Aorta (tissue), 5 donors: ENCODE results near the gene CBLIF. TPM values are rescaled to one million over a fixed set of nuclear protein-coding genes. Genes with fewer than 3 reads are reported as not detected.
"Not testable (repeated sequence)": the region's sequence is repeated elsewhere in the genome, so short reads cannot be mapped to it uniquely, and the experiment has no call there.

Source experiments
- ATAC-seq: fragments of 200-7000 bp; cut with Tn5 transposase; one replicate; pipeline ENCODE4 v1.9.1; 2022; ENCODE audit warnings: moderate library complexity; ENCODE audit not compliant: low FRiP score
- DNase-seq, 2 donors: peaks; one replicate each; pipeline ENCODE4 v3.0.0-alpha.2; 2020
- H3K27ac ChIP-seq, 2 donors: one replicate each; pipeline ENCODE4 v1.5.1; 2013; ENCODE audit warnings: low read length in 2 of 2, mild to moderate bottlenecking in 2 of 2, moderate library complexity in 2 of 2, control low read depth in 1 of 2, inconsistent platforms in 1 of 2, low read depth in 1 of 2
- H3K27me3 ChIP-seq, 2 donors: one replicate each; pipeline ENCODE4 v1.6.1; 2013; ENCODE audit warnings: control low read depth in 1 of 2, low read length in 1 of 2, mild to moderate bottlenecking in 1 of 2, moderate library complexity in 1 of 2; ENCODE audit not compliant: insufficient read depth in 2 of 2, control insufficient read depth in 1 of 2
- H3K36me3 ChIP-seq, 2 donors: one replicate each; pipeline ENCODE4 v1.6.1; 2013; ENCODE audit warnings: control low read depth in 1 of 2, low read length in 1 of 2, mild to moderate bottlenecking in 1 of 2; ENCODE audit not compliant: insufficient read depth in 2 of 2, control insufficient read depth in 1 of 2
- H3K4me1 ChIP-seq, 2 donors: one replicate each; pipeline ENCODE4 v1.6.1; 2013; ENCODE audit warnings: low read length in 2 of 2, control low read depth in 1 of 2, mild to moderate bottlenecking in 1 of 2, moderate library complexity in 1 of 2; ENCODE audit not compliant: insufficient read depth in 2 of 2, control insufficient read depth in 1 of 2
- H3K4me3 ChIP-seq, 2 donors: one replicate each; pipeline ENCODE4 v1.5.1; 2013; ENCODE audit warnings: low read length in 2 of 2, control low read depth in 1 of 2, mild to moderate bottlenecking in 1 of 2
- H3K9me3 ChIP-seq: one replicate; pipeline ENCODE4 v1.6.1; 2013; ENCODE audit warnings: mild to moderate bottlenecking, low read length; ENCODE audit not compliant: control insufficient read depth
- WGBS, 2 donors: extraction: QIAGEN DNeasy Blood & Tissue Kit; methylation state at CpG; one replicate each; pipeline ENCODE4 v1.1.7; 2013; 5-methylcytosine and 5-hydroxymethylcytosine counted together
- intact Hi-C, 2 donors: fragments of 100-400 bp; cut with DNase I; formaldehyde crosslinking; loops; one replicate each; pipeline versions ENCODE4 v1.14.2 to v1.15.0; 2022
- polyA plus RNA-seq, 2 donors: library from polyadenylated mRNA; stranded (reverse); fragments of 200-250 nt; gene quantifications; one replicate each; pipeline ENCODE4 v1.2.3, GENCODE V29; 2013
- total RNA-seq, 2 donors: library from RNA; stranded (reverse); fragmentation: NEBNext Ultra II Directional; extraction: Animal tissue kit (Norgen Biotek cat#: 25700); gene quantifications; one replicate each; pipeline ENCODE4 v1.2.1, GENCODE V29; 2021
- donor health status: healthy with polysubstance abuse.
- donor health status: Bipolar disorder and iron deficiency.
- donor health status: DM: no; HTN: no; CAD: no.
- donor health status: DM: no; HTN: no; CAD: no.
- donor health status: DM: yes; HTN: yes; CAD: no.

The CBLIF gene
- total and polyA plus RNA-seq, 4 donors: 0.05 TPM; not detected in 3

DNA sequence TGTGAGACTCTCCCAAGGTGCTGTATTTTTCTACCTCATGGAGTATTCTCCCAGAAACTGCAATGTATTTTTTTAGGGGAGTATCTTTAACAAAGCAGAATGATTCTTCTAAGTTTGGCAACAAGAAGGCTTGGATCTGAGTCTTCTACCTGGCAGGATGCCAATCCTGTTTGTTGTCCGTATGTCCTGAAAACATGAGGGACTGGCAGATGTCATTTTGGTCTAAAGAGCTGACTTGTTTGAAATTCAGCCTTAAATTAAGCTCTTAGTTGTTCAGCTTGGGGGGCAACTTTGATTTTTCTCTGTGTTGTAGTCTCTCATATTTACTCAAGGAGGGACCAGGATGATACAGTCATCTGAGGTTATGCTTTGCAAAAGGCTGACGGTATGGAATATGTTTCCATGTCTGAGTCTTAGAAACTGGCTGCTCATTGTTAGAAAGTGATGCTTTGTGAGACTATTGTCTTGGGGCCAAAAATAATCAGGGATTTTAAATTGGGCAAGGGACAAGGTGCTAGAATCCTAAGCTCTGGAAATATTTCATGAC is 44.1 kb downstream of the CBLIF start:
- H3K36me3 ChIP-seq: peaks cover 2 to 12% of the 10 kb centered on the region in 2 donors
- intact Hi-C loops: loop anchor here (10.0 kb wide), 2 partner anchors 136 to 266 kb away; partner anchors contain the start of gene PATL1 (in 1 of the 2)
- DNase-seq: no peak
- H3K27me3 ChIP-seq: no peaks in the 10 kb centered on the region
- H3K4me3 ChIP-seq: no peak overlapping the region
- WGBS, 2 donors: 38 to 47% methylated on average over 2 of the region's 2 CpGs
- H3K4me1 ChIP-seq: no peaks in the 10 kb centered on the region
- no peak overlapping the region for H3K27ac ChIP-seq
- H3K9me3 ChIP-seq: no peaks in the 10 kb centered on the region
- ATAC-seq: no peak

DNA sequence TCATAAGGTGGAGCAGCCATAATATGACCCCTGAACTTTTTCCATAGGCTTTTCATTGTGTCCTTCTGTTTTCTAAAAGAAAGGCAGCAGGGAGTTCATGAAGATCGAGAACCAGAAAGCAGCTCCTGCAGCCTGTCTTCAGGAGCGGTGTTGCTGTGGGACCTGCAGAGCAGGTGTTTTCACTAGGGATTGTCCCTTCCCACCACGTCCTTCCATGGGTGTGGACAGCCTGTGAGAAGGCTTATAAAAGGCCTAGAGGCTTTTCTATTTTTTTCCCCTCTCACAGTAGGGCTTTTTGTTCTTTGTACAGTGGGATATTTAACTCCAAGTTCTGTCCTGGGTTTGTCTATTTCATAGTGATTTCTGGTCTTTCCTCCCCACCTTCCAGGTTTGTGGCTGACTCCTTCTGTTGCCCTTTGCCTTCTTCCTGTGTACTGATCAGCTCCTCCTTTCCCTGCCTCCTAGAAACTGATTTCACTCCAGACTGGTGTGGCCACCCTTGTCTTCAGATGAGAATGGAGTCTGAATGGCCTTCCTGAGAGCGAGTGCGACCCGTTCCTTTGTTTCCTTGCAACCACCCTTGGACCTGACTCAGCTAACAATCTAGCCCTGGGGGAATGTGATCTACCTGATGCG is 44.8 kb downstream of the CBLIF start:
- intact Hi-C loops: loop anchor here (10.0 kb wide), 2 partner anchors 136 to 266 kb away; partner anchors contain the start of gene PATL1 (in 1 of the 2)
- no peak for DNase-seq
- Histone ChIP-seq H3K27ac (no peak overlapping the region), H3K27me3 (no peaks in the 10 kb centered on the region), H3K4me1 (no peaks in the 10 kb centered on the region), H3K9me3 (no peaks in the 10 kb centered on the region), H3K36me3 (peaks cover 2 to 14% of the 10 kb centered on the region in 2 donors), H3K4me3 (no peak overlapping the region)
- WGBS, 2 donors: 88 to 91% methylated on average over 7 of the region's 7 CpGs
- no peak for ATAC-seq

DNA sequence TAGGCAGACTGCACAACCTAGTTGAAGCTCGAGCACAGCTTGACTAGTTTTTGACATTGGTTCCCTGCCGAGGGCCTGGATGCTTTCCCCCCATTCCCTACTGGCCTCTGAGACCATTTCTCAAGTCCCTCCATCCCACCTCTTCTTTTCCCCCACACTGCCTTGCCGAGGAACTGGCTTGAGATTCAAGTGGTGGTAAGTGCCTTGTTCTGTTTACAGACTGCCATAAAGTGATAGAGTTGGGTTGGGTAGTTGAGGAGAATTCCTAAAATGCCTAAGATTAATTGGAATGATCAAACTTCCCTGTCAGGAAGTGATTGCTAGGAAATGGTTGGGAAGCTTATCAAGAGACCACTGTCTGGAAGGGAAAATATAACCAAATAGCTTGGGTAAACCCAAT is 50.9 kb downstream of the CBLIF start:
- WGBS, 2 donors: 78 to 84% methylated on average over 3 of the region's 3 CpGs
- no peak overlapping the region for H3K4me3 ChIP-seq
- no peaks in the 10 kb centered on the region for H3K4me1 ChIP-seq
- H3K9me3 ChIP-seq: no peaks in the 10 kb centered on the region
- H3K36me3 ChIP-seq: peaks cover 11 to 17% of the 10 kb centered on the region in 2 donors
- H3K27me3 ChIP-seq: no peaks in the 10 kb centered on the region
- ATAC-seq (no peak), DNase-seq (no peak)
- H3K27ac ChIP-seq: no peak overlapping the region
- intact Hi-C loops: no loop called here

DNA sequence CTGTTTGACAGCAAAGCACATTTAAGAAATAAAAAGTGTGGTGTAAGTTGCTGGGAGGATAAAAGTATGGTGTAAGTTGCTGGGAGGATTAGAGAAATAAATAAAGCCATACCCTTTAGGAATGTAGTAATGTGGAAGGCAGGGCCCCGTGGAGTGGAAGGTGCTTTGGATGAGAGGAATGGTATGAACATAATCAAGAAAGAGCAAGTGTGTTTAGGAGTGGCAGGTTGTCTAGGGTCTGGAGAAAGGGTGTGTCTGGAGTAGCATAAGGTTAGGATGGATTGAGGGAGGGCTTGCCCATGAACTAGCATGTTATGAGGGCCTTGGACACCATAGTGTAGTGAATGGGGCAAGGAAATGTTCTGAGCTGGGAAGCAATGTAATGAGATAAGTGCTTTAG is 52.8 kb downstream of the CBLIF start:
- intact Hi-C loops: no loop called here
- 76 to 86% methylated on average over 1 of the region's 1 CpG for WGBS, 2 donors
- H3K27me3 ChIP-seq: no peaks in the 10 kb centered on the region

DNA sequence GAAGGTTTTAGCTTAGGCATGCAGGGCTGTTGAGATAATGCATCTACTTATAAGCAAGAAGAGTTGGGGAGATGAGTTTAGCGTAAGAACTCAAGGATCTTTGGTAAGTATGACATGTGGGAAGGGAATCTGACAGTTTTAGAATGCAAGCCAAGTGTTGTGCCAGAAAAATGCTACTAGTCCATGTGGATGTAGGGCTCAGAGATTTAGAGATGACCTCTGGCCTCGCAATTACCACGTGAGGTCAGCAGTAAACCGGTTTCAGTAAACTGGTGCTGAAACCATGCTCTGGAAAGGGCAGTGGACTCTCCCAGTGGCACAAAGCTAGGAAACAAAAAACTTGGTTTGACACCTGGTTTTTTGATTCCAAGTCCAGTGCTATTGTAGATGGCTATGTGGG is 53.7 kb downstream of the CBLIF start:
- no peak overlapping the region for H3K27ac ChIP-seq
- intact Hi-C loops: no loop called here
- H3K36me3 ChIP-seq: peaks cover 11 to 12% of the 10 kb centered on the region in 2 donors

More for the DNA sequence above, 52.8 kb downstream of the CBLIF start:
- H3K36me3 ChIP-seq: peaks cover 11 to 15% of the 10 kb centered on the region in 2 donors
- H3K4me1 ChIP-seq: no peaks in the 10 kb centered on the region
- H3K4me3 ChIP-seq: no peak overlapping the region
- ATAC-seq: no peak
- H3K27ac ChIP-seq: no peak overlapping the region
- no peaks in the 10 kb centered on the region for H3K9me3 ChIP-seq
- DNase-seq: no peak

DNA sequence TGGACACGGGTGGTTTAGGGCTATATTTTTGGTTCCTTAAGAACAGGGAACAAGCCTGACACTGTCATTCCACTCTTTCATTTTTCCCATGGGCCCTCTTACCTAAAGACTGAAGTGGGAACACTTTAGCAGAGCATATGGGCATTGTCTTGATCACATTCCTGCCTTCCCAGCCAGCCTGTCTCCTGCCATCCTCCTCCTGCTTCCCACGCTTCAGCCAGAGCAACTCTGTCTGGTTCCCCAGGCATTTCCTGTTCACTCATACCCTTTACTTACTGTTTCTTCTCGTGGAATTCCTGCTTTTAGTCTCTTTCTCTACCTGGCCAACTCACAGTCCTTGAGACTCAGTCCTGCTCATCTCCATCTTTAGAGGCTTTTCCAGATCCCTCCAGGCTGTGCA is 57.5 kb downstream of the CBLIF start:
- Histone ChIP-seq H3K9me3 (no peaks in the 10 kb centered on the region), H3K27me3 (no peaks in the 10 kb centered on the region), H3K4me3 (no peak overlapping the region), H3K36me3 (peaks cover 0 to 5% of the 10 kb centered on the region in 2 donors), H3K27ac (no peak overlapping the region), H3K4me1 (no peaks in the 10 kb centered on the region)
- WGBS, 2 donors: 31 to 35% methylated on average over 3 of the region's 3 CpGs
- DNase-seq: no peak
- intact Hi-C loops: no loop called here
- no peak for ATAC-seq

More for the DNA sequence above, 53.7 kb downstream of the CBLIF start:
- no peak for ATAC-seq
- Histone ChIP-seq H3K27me3 (no peaks in the 10 kb centered on the region), H3K9me3 (no peaks in the 10 kb centered on the region), H3K4me1 (no peaks in the 10 kb centered on the region), H3K4me3 (no peak overlapping the region)
- WGBS, 2 donors: 92 to 93% methylated on average over 4 of the region's 4 CpGs
- DNase-seq: no peak

DNA sequence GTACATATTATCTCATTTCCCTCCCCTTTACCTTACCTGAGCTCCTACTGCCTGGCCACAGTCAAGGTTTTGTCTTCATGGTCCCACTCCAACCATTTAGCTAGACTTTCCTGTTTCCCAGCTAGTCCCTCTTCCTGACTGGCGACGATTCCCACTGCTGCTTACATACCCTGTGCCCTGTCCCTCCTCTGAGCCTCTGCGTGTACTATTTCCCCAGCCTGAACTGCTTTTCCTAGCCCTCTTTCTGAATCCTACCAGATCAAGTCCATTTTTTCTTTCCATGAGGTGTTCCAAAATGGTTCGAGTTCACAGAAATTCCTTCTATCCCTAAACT is 58.1 kb downstream of the CBLIF start:
- intact Hi-C loops: no loop called here
- 46 to 47% methylated on average over 4 of the region's 4 CpGs for WGBS, 2 donors
- H3K4me3 ChIP-seq: no peak overlapping the region

DNA sequence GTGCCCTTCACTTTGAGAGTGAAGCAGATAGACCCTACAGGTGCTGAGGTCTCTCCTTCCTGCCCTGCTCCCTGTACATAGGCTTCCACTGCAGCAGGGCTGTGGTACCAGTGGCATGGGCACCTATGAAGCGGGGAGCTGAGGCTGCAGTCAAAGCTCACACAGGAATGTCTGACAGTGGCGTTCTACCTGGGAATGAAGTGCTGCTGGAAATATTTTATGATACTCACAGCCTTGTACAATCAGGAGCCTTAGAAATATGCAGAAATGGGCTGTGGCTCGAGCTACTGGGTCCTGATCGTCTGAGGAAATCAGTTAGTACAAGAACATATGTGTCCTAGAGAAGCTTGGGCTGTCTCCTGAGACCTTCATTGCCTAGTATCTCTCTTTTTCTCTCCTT is 59.5 kb downstream of the CBLIF start:
- intact Hi-C loops: no loop called here
- 96 to 99% methylated on average over 4 of the region's 4 CpGs for WGBS, 2 donors
- Histone ChIP-seq H3K4me1 (no peaks in the 10 kb centered on the region), H3K4me3 (no peak overlapping the region), H3K27ac (no peak overlapping the region), H3K9me3 (no peaks in the 10 kb centered on the region), H3K27me3 (no peaks in the 10 kb centered on the region), H3K36me3 (no peaks in the 10 kb centered on the region)
- DNase-seq (no peak), ATAC-seq (no peak)

More for the DNA sequence above, 58.1 kb downstream of the CBLIF start:
- DNase-seq: no peak
- Histone ChIP-seq H3K27ac (peak overlapping the region in 1 of 2 donors; percentile 43), H3K27me3 (no peaks in the 10 kb centered on the region), H3K4me1 (no peaks in the 10 kb centered on the region), H3K36me3 (peaks cover 0 to 4% of the 10 kb centered on the region in 2 donors), H3K9me3 (no peaks in the 10 kb centered on the region)
- no peak for ATAC-seq

DNA sequence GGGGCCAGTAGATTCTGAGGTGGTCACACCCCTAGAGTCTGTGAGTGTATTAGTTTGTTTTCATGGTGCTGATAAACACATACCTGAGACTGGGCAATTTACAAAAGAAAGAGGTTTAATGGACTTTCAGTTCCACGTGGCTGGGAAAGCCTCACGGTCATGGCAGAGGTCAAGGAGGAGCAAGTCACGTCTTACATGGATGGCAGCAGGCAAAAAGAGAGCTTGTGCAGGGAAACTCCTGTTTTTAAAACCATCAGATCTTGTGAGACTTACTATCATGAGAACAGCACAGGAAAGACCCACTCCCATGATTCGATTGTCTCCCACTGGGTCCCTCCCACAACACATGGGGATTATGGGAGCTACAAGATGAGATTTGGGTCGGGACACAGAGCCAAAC is 60.9 kb downstream of the CBLIF start:
- not testable (repeated sequence) for H3K36me3 ChIP-seq

More for the DNA sequence above, 60.9 kb downstream of the CBLIF start:
- H3K9me3 ChIP-seq, DNase-seq, H3K4me3 ChIP-seq, intact Hi-C loops, H3K27ac ChIP-seq, H3K27me3 ChIP-seq, H3K4me1 ChIP-seq, ATAC-seq: not testable (repeated sequence)
- 91 to 93% methylated on average over 5 of the region's 5 CpGs for WGBS, 2 donors
